ENCODE data around the gene CFAP251. TPM values are rescaled to one million over a fixed set of nuclear protein-coding genes. Genes with fewer than 3 reads are reported as not detected.

Gene CFAP251
- total RNA-seq, 1 experiment from 2014 or later, result 0.81 TPM

DNA sequence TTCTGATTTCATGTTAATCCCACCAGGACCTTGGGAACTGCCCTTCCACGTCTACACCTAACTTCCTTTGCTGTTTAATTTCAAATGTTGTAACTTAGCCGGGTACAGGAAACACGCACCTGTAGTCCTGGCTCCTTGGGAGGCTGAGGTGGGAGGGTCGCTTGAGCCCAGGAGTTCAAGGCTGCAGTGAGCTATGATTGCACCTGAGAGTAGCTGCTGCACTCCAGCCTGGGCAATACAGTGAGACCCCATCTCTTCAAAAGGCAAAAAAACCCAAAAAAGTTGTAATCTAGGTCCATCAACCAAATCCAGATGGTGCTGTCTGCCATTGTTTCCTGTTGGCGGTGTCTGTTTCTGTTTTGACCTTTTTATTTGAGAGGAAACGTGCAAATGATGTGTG, 117.8 kb downstream of the CFAP251 start:
- H3K27me3 ChIP-seq (ENCODE audit: insufficient read depth, low read length), result no peaks in the 10 kb centered on the region
- H2AFZ ChIP-seq (ENCODE audit: low read length), result no peak overlapping the region
- H2BK5ac ChIP-seq (ENCODE audit: insufficient read length, low read length), result no peak overlapping the region
- H3K9ac ChIP-seq (ENCODE audit: extremely low read depth, insufficient read length, low read length), result no peak overlapping the region
- H3K4me2 ChIP-seq (ENCODE audit: insufficient read depth, insufficient read length, low read length), result no peak overlapping the region
- no peak overlapping the region for H3T11ph ChIP-seq (ENCODE audit: low read length)
- Mint-ChIP-seq H3K4me3 (no peak overlapping the region; a peak in 1 of 5 replicates), H3K9me3 (no peaks in the 10 kb centered on the region), H3K36me3 (ENCODE audit: insufficient read depth in 1 of 3, low read depth in 3 of 3) (peaks cover 19 to 45% (median 41%) of the 10 kb centered on the region in 3 experiments; a peak in 6 of 7 replicates), H3K27ac (peak overlapping the region in 1 of 3 experiments; percentile 23; a peak in 2 of 7 replicates), H3K27me3 (ENCODE audit: low read depth) (no peaks in the 10 kb centered on the region), H3K4me1 (peaks cover 5 to 6% of the 10 kb centered on the region in 2 experiments)
- H3K56ac ChIP-seq (ENCODE audit: insufficient read length, low read depth, low read length), result no peak overlapping the region
- no peak overlapping the region for H2BK12ac ChIP-seq (ENCODE audit: insufficient read length, low read depth, low read length)
- H4K8ac ChIP-seq (replicated peaks; ENCODE audit: insufficient read length, low read depth, low read length), result no peak overlapping the region
- H3K27ac ChIP-seq (ENCODE audit: insufficient read length, low read depth, low read length), result no peak overlapping the region
- no peaks in the 10 kb centered on the region for H3K79me1 ChIP-seq (ENCODE audit: insufficient read depth, low read depth, low read length, poor library complexity, severe bottlenecking)
- H3K4me1 ChIP-seq (ENCODE audit: insufficient read depth, low read length), result no peaks in the 10 kb centered on the region
- H3K79me2 ChIP-seq (ENCODE audit: insufficient read depth, low read length), result no peaks in the 10 kb centered on the region
- peaks cover 2% of the 10 kb centered on the region for H4K20me1 ChIP-seq (ENCODE audit: control insufficient read depth, insufficient read depth, insufficient read length)
- no peaks in the 10 kb centered on the region for H3K9me3 ChIP-seq (ENCODE audit: control insufficient read depth, low read depth, low read length)
- no peak overlapping the region for H2BK15ac ChIP-seq (ENCODE audit: low read depth, low read length)
- no peak overlapping the region for H4K5ac ChIP-seq (ENCODE audit: insufficient read length, low read depth, low read length)
- H3K14ac ChIP-seq (ENCODE audit: insufficient read depth, low read length), result no peak overlapping the region
- no peak overlapping the region for H2AK5ac ChIP-seq (ENCODE audit: insufficient read length, low read length)
- no peaks in the 10 kb centered on the region for H3K23me2 ChIP-seq (ENCODE audit: insufficient read length, low read depth, low read length, poor library complexity, severe bottlenecking)
- TF ChIP-seq CTCF (conservative IDR thresholded peaks at IDR 0.05), result no peak
- H3K4ac ChIP-seq (ENCODE audit: low read depth, low read length), result no peak overlapping the region
- no peak overlapping the region for H3K23ac ChIP-seq (ENCODE audit: insufficient read length, low read depth, low read length)
- no peak overlapping the region for H2BK20ac ChIP-seq (ENCODE audit: low read depth, low read length, poor library complexity, severe bottlenecking)
- no peak for DNase-seq
- H4K91ac ChIP-seq (ENCODE audit: insufficient read length, low read depth, low read length), result no peak overlapping the region
- H2BK120ac ChIP-seq (ENCODE audit: low read depth, low read length, poor library complexity, severe bottlenecking), result no peak overlapping the region
- no CpG with 5 or more reads among the region's 6 CpGs for WGBS (ENCODE audit: extremely low coverage, insufficient read length, low lambda C conversion rate)
- no peak overlapping the region for H3K18ac ChIP-seq (ENCODE audit: insufficient read length, low read depth, low read length)

Measured in H9 (cell line).